ENCODE data around the gene PCSK6. TPM values are rescaled to one million over a fixed set of nuclear protein-coding genes. Genes with fewer than 3 reads are reported as not detected.

The PCSK6 gene
- total and polyA plus RNA-seq, 2 donors from 2014 or later = 3.8 to 7.3 TPM

DNA sequence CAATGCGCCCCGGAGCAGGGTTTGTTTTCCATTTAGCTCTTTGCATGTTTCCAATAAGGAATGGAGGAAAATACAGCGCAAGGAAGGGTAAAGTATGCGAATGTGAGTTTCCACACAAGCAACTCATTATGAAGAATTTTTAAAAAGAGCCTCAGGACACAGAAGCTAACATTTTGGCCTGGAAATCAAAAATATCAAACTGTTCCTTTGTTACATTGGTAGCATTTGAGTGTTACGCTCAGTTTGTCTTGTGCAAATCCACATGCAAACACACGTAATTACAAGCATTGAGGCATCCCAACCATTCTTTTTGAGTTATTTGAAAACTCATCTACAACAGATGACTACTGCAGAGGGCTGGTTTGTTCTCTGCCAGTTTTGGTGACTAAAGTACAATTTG lies 101.5 kb downstream of the PCSK6 start:
- no peak overlapping the region for H3K9ac ChIP-seq (ENCODE audit: low read length in 3 of 3)
- DNase-seq = no peak
- no peak for FAIRE-seq
- H3K9me3 ChIP-seq (ENCODE audit: control insufficient read depth in 2 of 3, insufficient read depth in 1 of 3, low read length in 3 of 3) = no peaks in the 10 kb centered on the region
- no peaks in the 10 kb centered on the region for H3K4me1 ChIP-seq (ENCODE audit: control insufficient read depth in 2 of 3, insufficient read depth in 2 of 3, low read depth in 1 of 3, low read length in 3 of 3)
- H3K4me3 ChIP-seq (ENCODE audit: low read length in 3 of 3) = no peak overlapping the region
- intact Hi-C loops (cut with DNase I) = no loop called here
- H3K36me3 ChIP-seq (ENCODE audit: control insufficient read depth in 2 of 3, insufficient read depth in 3 of 3, low read length in 3 of 3) = no peaks in the 10 kb centered on the region
- H3K27ac ChIP-seq (ENCODE audit: low read depth in 2 of 2, low read length in 2 of 2) = no peak overlapping the region
- no peaks in the 10 kb centered on the region for H3K27me3 ChIP-seq (ENCODE audit: control insufficient read depth, insufficient read depth, low read length)
- TF ChIP-seq, protein P1, sequence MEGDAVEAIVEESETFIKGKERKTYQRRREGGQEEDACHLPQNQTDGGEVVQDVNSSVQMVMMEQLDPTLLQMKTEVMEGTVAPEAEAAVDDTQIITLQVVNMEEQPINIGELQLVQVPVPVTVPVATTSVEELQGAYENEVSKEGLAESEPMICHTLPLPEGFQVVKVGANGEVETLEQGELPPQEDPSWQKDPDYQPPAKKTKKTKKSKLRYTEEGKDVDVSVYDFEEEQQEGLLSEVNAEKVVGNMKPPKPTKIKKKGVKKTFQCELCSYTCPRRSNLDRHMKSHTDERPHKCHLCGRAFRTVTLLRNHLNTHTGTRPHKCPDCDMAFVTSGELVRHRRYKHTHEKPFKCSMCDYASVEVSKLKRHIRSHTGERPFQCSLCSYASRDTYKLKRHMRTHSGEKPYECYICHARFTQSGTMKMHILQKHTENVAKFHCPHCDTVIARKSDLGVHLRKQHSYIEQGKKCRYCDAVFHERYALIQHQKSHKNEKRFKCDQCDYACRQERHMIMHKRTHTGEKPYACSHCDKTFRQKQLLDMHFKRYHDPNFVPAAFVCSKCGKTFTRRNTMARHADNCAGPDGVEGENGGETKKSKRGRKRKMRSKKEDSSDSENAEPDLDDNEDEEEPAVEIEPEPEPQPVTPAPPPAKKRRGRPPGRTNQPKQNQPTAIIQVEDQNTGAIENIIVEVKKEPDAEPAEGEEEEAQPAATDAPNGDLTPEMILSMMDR (IDR thresholded peaks at IDR 0.05; ENCODE audit: borderline replicate concordance, extremely low read depth, insufficient read depth) = no peak

DNA sequence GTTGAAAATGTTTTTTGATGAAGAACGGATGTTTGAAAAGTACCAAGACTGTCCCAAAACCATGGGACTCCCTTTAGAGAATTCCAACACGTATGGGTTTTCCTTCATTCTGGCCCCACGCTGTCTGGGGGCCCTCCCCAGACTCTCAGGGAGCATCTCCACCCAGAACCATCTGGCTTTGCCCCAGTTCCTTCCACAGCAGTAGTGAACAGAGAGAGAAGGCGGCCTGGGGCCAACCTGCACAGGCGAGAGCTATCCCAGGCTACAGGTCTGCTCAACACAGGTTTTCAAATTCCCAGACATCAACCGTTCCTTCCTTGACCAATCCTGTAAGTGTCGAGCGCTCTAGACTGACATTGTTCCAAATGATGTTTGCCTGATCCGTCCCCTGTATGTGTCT lies 101.9 kb downstream of the PCSK6 start:
- DNase-seq (peak in 1 of 5 donors; percentile 8), FAIRE-seq (no peak)
- Histone ChIP-seq H3K27ac (ENCODE audit: low read depth in 2 of 2, low read length in 2 of 2) (no peak overlapping the region), H3K36me3 (ENCODE audit: control insufficient read depth in 2 of 3, insufficient read depth in 3 of 3, low read length in 3 of 3) (no peaks in the 10 kb centered on the region), H3K4me3 (ENCODE audit: low read length in 3 of 3) (no peak overlapping the region), H3K4me1 (ENCODE audit: control insufficient read depth in 2 of 3, insufficient read depth in 2 of 3, low read depth in 1 of 3, low read length in 3 of 3) (no peaks in the 10 kb centered on the region), H3K27me3 (ENCODE audit: control insufficient read depth, insufficient read depth, low read length) (no peaks in the 10 kb centered on the region), H3K9ac (ENCODE audit: low read length in 3 of 3) (no peak overlapping the region), H3K9me3 (ENCODE audit: control insufficient read depth in 2 of 3, insufficient read depth in 1 of 3, low read length in 3 of 3) (no peaks in the 10 kb centered on the region)
- TF ChIP-seq, protein P1 (IDR thresholded peaks at IDR 0.05; ENCODE audit: borderline replicate concordance, extremely low read depth, insufficient read depth) = no peak
- intact Hi-C loops (cut with DNase I) = no loop called here

DNA sequence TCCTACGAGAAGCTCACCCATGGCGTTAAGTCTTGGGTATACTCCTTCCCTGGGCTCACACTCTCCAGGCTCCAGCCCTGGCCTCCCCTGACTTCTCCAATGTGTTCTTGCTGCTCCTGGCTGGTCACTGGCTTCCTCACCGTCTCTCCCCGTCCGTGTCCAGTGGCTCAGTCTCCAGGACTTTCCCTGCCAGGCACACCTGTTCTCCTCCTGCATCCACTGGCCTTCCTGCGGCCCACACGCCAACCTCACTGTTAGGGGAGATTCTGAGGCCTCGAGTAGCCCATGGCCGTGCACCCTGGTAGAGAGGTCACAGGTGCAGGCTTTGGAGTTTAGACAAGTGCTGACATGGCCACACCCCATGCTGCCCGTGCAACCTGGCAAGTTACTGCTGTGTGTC lies 102.5 kb downstream of the PCSK6 start:
- H3K4me3 ChIP-seq (ENCODE audit: low read length in 3 of 3) = no peak overlapping the region
- no peaks in the 10 kb centered on the region for H3K27me3 ChIP-seq (ENCODE audit: control insufficient read depth, insufficient read depth, low read length)
- no peak overlapping the region for H3K9ac ChIP-seq (ENCODE audit: low read length in 3 of 3)
- intact Hi-C loops (cut with DNase I) = no loop called here
- DNase-seq (peak in 1 of 5 donors; percentile 32), FAIRE-seq (no peak)
- peaks cover 0 to 3% (median 0%) of the 10 kb centered on the region in 3 donors for H3K4me1 ChIP-seq (ENCODE audit: control insufficient read depth in 2 of 3, insufficient read depth in 2 of 3, low read depth in 1 of 3, low read length in 3 of 3)
- H3K9me3 ChIP-seq (ENCODE audit: control insufficient read depth in 2 of 3, insufficient read depth in 1 of 3, low read length in 3 of 3) = no peaks in the 10 kb centered on the region
- no peaks in the 10 kb centered on the region for H3K36me3 ChIP-seq (ENCODE audit: control insufficient read depth in 2 of 3, insufficient read depth in 3 of 3, low read length in 3 of 3)
- H3K27ac ChIP-seq (ENCODE audit: low read depth in 2 of 2, low read length in 2 of 2) = no peak overlapping the region
- TF ChIP-seq, protein P1 (IDR thresholded peaks at IDR 0.05; ENCODE audit: borderline replicate concordance, extremely low read depth, insufficient read depth) = no peak

DNA sequence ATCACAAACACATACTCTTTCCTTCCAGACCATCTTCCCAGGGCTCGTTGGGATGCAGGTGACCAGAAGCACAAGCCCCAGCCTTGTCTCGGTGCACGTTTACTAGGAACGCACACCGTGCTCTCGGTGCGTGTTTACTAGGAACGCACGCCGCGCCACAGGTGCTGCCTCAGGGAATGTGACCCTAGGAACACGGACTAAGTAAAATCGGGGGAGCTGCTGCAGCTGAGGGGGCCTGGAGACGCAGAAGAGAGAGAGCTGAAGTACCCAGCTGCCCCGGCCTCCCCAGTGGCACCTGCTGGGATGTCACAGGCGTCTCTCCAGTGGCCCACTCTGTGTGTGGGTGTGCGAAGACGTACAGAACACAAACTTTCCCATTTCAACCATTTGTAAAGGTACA lies 103.5 kb downstream of the PCSK6 start:
- no peaks in the 10 kb centered on the region for H3K36me3 ChIP-seq (ENCODE audit: control insufficient read depth in 2 of 3, insufficient read depth in 3 of 3, low read length in 3 of 3)
- H3K4me1 ChIP-seq (ENCODE audit: control insufficient read depth in 2 of 3, insufficient read depth in 2 of 3, low read depth in 1 of 3, low read length in 3 of 3) = peaks cover 0 to 3% (median 0%) of the 10 kb centered on the region in 3 donors
- DNase-seq = peak in 1 of 5 donors; percentile 43
- TF ChIP-seq, protein P1 (IDR thresholded peaks at IDR 0.05; ENCODE audit: borderline replicate concordance, extremely low read depth, insufficient read depth) = no peak
- H3K27ac ChIP-seq (ENCODE audit: low read depth in 2 of 2, low read length in 2 of 2) = no peak overlapping the region
- no peak for FAIRE-seq
- no peak overlapping the region for H3K4me3 ChIP-seq (ENCODE audit: low read length in 3 of 3)
- H3K9ac ChIP-seq (ENCODE audit: low read length in 3 of 3) = no peak overlapping the region
- intact Hi-C loops (cut with DNase I) = no loop called here
- H3K9me3 ChIP-seq (ENCODE audit: control insufficient read depth in 2 of 3, insufficient read depth in 1 of 3, low read length in 3 of 3) = no peaks in the 10 kb centered on the region
- no peaks in the 10 kb centered on the region for H3K27me3 ChIP-seq (ENCODE audit: control insufficient read depth, insufficient read depth, low read length)
